PC-3 (cell line): ENCODE measurements around the gene HIPK1. TPM values are rescaled to one million over a fixed set of nuclear protein-coding genes. Genes with fewer than 3 reads are reported as not detected.

Source experiments
- ATAC-seq: fragments of 200-7000 bp; cut with Tn5 transposase; 2 replicates; pipeline ENCODE4 v1.9.1; 2020; ENCODE audit warnings: mild to moderate bottlenecking, moderate library complexity
- BruUV-seq: library from RNA; stranded (reverse); fragments of 400-500 nt; replicated peaks from 2 replicates; lab custom pipeline; 2021; lab: Mats Ljungman, UMichigan
- CTCF ChIA-PET: fragments of 300-600 bp; sonication (Branson Sonifier 250); formaldehyde crosslinking; loops from one replicate; lab custom pipeline; 2022; ENCODE audit warnings: antibody characterized with exemption; lab: Charles Lee
- POLR2A ChIA-PET: fragments of 300-600 bp; sonication (Branson Sonifier 250); formaldehyde crosslinking; loops from one replicate; lab custom pipeline; 2022; ENCODE audit warnings: antibody characterized with exemption; ENCODE audit not compliant: unreplicated experiment; lab: Charles Lee
- DNase-seq: peaks from one replicate; pipeline ENCODE4 v3.0.0-alpha.2; 2015
- H2AFZ ChIP-seq: fragments of 300-600 bp; sonication (generic); 2 replicates; pipeline ENCODE4 v1.6.0; 2016; ENCODE audit warnings: antibody characterized with exemption, low read length
- H3F3A ChIP-seq: fragments of 300-600 bp; sonication (generic); one replicate; pipeline ENCODE4 v1.6.0; 2017; ENCODE audit warnings: antibody characterized with exemption, low read length, control low read depth, mild to moderate bottlenecking; ENCODE audit not compliant: unreplicated experiment
- H3K27ac ChIP-seq: fragments of 300-600 bp; sonication (generic); 2 replicates; pipeline ENCODE4 v1.5.1; 2016; ENCODE audit warnings: mild to moderate bottlenecking, low read length
- H3K27me3 ChIP-seq: fragments of 300-600 bp; sonication (generic); 2 replicates; pipeline ENCODE4 v1.6.1; 2016; ENCODE audit warnings: low read length, mixed read lengths
- H3K36me3 ChIP-seq: fragments of 300-600 bp; sonication (generic); 2 replicates; pipeline ENCODE4 v1.6.1; 2016; ENCODE audit warnings: low read depth, mixed run types, low read length, mixed read lengths
- H3K4me1 ChIP-seq: fragments of 300-600 bp; sonication (generic); 2 replicates; pipeline ENCODE4 v1.5.1; 2016; ENCODE audit warnings: low read length; ENCODE audit not compliant: insufficient read depth
- H3K4me2 ChIP-seq: fragments of 300-600 bp; sonication (generic); 2 replicates; pipeline ENCODE4 v1.6.0; 2016; ENCODE audit warnings: low read length
- H3K4me3 ChIP-seq: fragments of 300-600 bp; sonication (generic); 2 replicates; pipeline ENCODE4 v1.5.1; 2016; ENCODE audit warnings: mild to moderate bottlenecking, low read length, mixed read lengths
- H3K79me2 ChIP-seq: fragments of 300-600 bp; sonication (generic); 2 replicates; pipeline ENCODE4 v1.6.1; 2017; ENCODE audit warnings: low read length, mixed read lengths
- H3K9ac ChIP-seq: fragments of 300-600 bp; sonication (generic); 2 replicates; pipeline ENCODE4 v1.6.0; 2016; ENCODE audit warnings: mild to moderate bottlenecking, low read length
- H3K9me2 ChIP-seq: fragments of 300-600 bp; sonication (generic); replicated peaks from 2 replicates; pipeline ENCODE4 v1.6.1; 2016; ENCODE audit warnings: mixed run types, low read length, mixed read lengths
- H3K9me3 ChIP-seq: fragments of 300-600 bp; sonication (generic); 2 replicates; pipeline ENCODE4 v1.6.1; 2016; ENCODE audit warnings: low read length, mixed read lengths
- H4K20me1 ChIP-seq: fragments of 300-600 bp; sonication (generic); 2 replicates; pipeline ENCODE4 v1.6.1; 2016; ENCODE audit warnings: low read length, mixed read lengths
- CTCF ChIP-seq: fragments of 300-600 bp; sonication (generic); conservative IDR thresholded peaks from 2 replicates; pipeline ENCODE4 v1.5.1; 2017; ENCODE audit warnings: antibody characterized with exemption, low read depth, mild to moderate bottlenecking, low read length
- EZH2 ChIP-seq: fragments of 300-600 bp; sonication (generic); IDR thresholded peaks from one replicate; pipeline ENCODE4 v1.6.1; 2017; ENCODE audit warnings: antibody characterized with exemption, mild to moderate bottlenecking, low read length; ENCODE audit not compliant: unreplicated experiment
- EZH2phosphoT487 ChIP-seq: fragments of 300-600 bp; sonication (generic); IDR thresholded peaks from 2 replicates; pipeline ENCODE4 v1.6.1; 2018; ENCODE audit warnings: mild to moderate bottlenecking, antibody characterized with exemption, low read length, borderline replicate concordance
- intact Hi-C: fragments of 100-400 bp; cut with micrococcal nuclease; formaldehyde crosslinking; loops from 2 replicates; pipeline ENCODE4 v1.9.0; 2023
- total RNA-seq: library from RNA; depleted of rRNA; stranded (reverse); fragments of >200 nt; gene quantifications from 2 replicates; pipeline ENCODE4 v1.2.3, GENCODE V29; 2014

HIPK1 gene
- total RNA-seq, 1 experiment from 2014 or later = 19.9 TPM

- DNase-seq (peak; percentile 10), ATAC-seq (no peak)
- intact Hi-C loops = no loop called here
- H3K36me3 ChIP-seq = no peaks in the 10 kb centered on the region
- no peak within 1 kb of the TSS for H3K27ac ChIP-seq
- ChIA-PET POLR2A (no interaction called here), CTCF (no interaction called here)
- H3K9me3 ChIP-seq = no peaks in the 10 kb centered on the region
- H4K20me1 ChIP-seq = no peaks in the 10 kb centered on the region
- no peak within 1 kb of the TSS for H3K4me2 ChIP-seq
- no peaks in the 10 kb centered on the region for H3K4me1 ChIP-seq
- no peak within 1 kb of the TSS for H3K9ac ChIP-seq
- H3K4me3 ChIP-seq = no peak within 1 kb of the TSS
- no peaks in the 10 kb centered on the region for H3K9me2 ChIP-seq
- BruUV-seq = no TSS peak
- TF ChIP-seq CTCF = no peak
- TF ChIP-seq EZH2phosphoT487 = no peak
- TF ChIP-seq EZH2 = no peak
- no peaks in the 10 kb centered on the region for H3F3A ChIP-seq
- no peaks in the 10 kb centered on the region for H3K79me2 ChIP-seq
- no peak within 1 kb of the TSS for H2AFZ ChIP-seq
- H3K27me3 ChIP-seq = no peaks in the 10 kb centered on the region
Measured at GRCh38 chr1:113887402-113888175, 41.5 kb upstream of the HIPK1 start, which contains the start of gene BCL2L15. Gene BCL2L15 (minus strand): TSS chr1:113887581. CDS start chr1:113887375, 206 bp downstream.

- POLR2A ChIA-PET = no interaction called here
- Histone ChIP-seq H3K27ac (no peak overlapping the region), H3K4me2 (no peak overlapping the region), H3K27me3 (no peaks in the 10 kb centered on the region), H3K79me2 (no peaks in the 10 kb centered on the region), H3K4me1 (no peaks in the 10 kb centered on the region), H3K4me3 (no peak overlapping the region), H3K9me3 (no peaks in the 10 kb centered on the region), H3K9me2 (no peaks in the 10 kb centered on the region), H4K20me1 (no peaks in the 10 kb centered on the region), H2AFZ (no peak overlapping the region), H3K36me3 (peaks cover 8% of the 10 kb centered on the region; the same call in 1 of the 2 replicates), H3F3A (no peaks in the 10 kb centered on the region), H3K9ac (no peak overlapping the region)
- ATAC-seq = no peak
- intact Hi-C loops = no loop called here
- CTCF ChIA-PET = no interaction called here
- no peak for TF ChIP-seq EZH2phosphoT487
- no peak for TF ChIP-seq EZH2
- TF ChIP-seq CTCF = no peak
- BruUV-seq = no TSS peak
- DNase-seq = no peak
Measured at GRCh38 chr1:113890816-113891215, 38.3 kb upstream of the HIPK1 start.

GRCh38 chr1:113891631-113892220 is 37.4 kb upstream of the HIPK1 start:
- H3K9ac ChIP-seq = no peak overlapping the region
- no peaks in the 10 kb centered on the region for H3K4me1 ChIP-seq
- H3K27ac ChIP-seq = no peak overlapping the region
- H2AFZ ChIP-seq = no peak overlapping the region
- no peak overlapping the region for H3K4me2 ChIP-seq
- ChIA-PET POLR2A (interaction anchor here (0.7 kb wide), 1 partner anchor 23 kb away, joined by 3 read pairs; no protein-coding TSS in a partner anchor), CTCF (no interaction called here)
- peaks cover 13% of the 10 kb centered on the region for H3K36me3 ChIP-seq
- H3K9me3 ChIP-seq = no peaks in the 10 kb centered on the region
- TF ChIP-seq EZH2phosphoT487 (no peak), CTCF (no peak), EZH2 (no peak)
- no peak for DNase-seq
- ATAC-seq = no peak
- H3K4me3 ChIP-seq = no peak overlapping the region
- no TSS peak for BruUV-seq
- no peaks in the 10 kb centered on the region for H3K9me2 ChIP-seq
- intact Hi-C loops = no loop called here
- no peaks in the 10 kb centered on the region for H3K79me2 ChIP-seq
- H3F3A ChIP-seq = no peaks in the 10 kb centered on the region
- H4K20me1 ChIP-seq = no peaks in the 10 kb centered on the region
- H3K27me3 ChIP-seq = no peaks in the 10 kb centered on the region
